GM21515 (cell line): ENCODE measurements around the gene EYA2.

Experiments
- ATAC-seq: cut with Tn5 transposase; IDR thresholded peaks from one replicate; pipeline ENCODE4 v1.9.1; 2021; ENCODE audit not compliant: unreplicated experiment

Gene EYA2

DNA sequence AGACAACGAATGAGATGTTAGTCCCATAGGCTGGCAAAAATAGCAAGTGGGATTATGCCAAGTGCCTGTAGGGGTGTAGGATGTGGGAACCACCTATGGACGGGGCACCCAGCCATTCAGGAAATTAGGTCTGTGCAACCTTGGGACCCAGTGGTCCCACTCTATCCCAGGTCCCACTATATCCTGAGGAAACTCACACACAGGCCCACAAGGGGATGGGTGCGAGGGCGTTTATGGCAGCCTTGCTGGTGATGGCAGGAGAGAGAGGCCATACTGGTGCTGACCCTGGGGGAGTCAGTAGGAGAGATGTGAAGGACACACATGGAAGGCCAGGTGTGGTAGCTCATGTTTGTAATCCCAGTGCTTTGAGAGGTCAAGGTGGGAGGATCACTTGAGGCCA is 163.6 kb downstream of the EYA2 start:
- no peak for ATAC-seq

DNA sequence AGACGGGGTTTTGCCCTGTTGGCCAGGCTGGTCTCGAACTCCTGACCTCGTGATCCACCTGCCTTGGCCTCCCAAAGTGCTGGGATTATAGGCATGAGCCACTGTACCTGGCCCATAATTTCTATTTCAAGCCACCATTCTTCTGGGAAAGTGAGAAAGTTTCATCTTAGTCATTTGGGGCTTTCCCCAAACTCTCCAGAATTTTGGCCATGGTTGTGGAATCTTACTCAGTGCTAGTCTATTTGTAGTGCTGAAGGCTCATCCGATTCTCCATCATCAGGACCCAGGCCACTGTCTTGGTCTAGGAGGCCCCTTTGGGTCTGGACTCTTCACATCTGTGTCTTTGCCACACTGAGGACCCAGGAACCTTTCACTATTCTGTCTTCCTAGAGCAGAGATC is 164.9 kb downstream of the EYA2 start:
- no peak for ATAC-seq

DNA sequence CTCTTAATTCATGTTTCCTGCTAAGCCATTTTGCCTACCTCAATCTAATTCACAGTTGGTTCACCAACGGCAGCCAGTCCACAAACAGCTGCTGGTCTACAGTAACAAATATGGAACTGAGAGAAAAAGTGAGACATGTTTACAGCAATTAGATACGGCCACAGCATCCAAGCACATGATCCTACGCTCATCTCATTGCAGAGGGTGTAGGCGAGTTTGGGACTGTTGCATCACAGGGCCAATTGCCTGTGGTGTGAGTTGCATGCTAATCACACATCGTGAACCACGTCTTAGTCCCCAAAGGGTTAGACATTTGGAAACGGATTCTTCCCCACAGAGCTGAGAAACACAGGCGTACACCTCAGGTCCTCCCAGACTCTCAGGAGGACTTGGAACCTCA is 166.9 kb downstream of the EYA2 start:
- ATAC-seq, result no peak

DNA sequence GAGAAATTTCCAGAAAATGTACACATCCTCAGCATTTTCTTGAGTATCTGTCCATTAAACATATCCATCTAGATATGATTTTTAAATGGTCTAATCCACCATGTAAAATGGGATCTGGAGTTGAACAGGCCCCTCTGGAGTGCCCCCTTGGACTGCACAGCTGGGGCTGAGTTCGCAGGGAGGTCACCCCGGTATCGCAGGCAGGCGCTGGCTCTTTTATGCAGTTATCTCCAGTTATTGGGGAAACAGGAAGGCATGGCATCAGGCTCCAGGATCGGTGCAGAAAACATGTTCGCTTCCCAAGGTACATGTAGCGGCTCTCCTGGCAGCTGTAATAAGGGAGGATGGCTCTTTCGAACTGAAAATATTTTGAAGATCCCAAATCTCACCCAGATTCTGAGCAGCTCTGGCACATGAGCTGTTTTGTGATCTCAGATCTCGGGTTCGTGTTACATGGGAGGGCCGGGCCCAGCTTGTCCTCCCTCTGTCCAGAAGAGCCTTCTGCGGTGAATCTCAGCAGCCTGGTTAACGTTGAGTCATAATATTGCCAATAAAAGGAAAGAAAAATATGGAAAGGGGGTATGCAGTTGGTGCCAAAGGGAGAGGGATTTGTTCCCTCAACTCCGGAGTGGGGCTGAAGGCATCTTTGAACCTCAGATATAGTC is 167.7 kb downstream of the EYA2 start:
- no peak for ATAC-seq

DNA sequence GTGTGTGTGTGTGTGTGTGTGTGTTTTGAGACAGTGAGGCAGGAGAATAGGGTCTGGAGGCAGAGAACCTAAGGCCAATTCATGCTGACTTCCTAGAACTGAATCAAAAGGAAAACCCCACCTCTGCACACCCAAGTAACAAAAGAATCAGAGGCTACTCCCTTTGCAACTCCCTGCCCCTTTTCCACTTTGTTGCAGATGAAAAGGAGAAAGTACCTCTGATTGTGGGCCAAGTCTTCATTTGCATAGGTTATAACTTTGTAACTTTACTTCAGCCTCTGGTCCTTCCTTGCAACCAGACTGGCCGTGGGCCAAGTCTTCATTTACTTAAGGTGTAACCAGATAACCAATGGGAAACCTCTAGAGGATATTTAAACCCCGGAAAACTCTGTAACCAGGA is 168.8 kb downstream of the EYA2 start:
- ATAC-seq, result no peak

DNA sequence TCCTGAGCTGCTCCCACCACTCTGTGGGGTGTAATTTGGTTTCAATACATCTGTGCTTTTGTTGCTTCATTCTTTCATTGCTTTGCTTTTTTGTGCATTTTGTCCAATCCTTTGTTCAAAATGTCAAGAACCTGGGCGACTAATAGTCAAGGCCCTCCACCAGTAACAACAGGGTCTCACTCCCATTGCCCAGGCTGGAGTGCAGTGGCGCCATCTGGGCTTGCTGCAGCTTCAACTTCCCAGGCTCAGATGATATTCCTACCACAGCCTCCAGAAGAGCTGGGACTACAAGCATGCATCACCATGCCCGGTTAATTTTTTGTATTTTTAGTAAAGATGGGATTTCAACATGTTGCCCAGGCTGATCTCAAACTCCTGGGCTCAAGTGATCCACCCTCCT is 169.2 kb downstream of the EYA2 start:
- no peak for ATAC-seq

DNA sequence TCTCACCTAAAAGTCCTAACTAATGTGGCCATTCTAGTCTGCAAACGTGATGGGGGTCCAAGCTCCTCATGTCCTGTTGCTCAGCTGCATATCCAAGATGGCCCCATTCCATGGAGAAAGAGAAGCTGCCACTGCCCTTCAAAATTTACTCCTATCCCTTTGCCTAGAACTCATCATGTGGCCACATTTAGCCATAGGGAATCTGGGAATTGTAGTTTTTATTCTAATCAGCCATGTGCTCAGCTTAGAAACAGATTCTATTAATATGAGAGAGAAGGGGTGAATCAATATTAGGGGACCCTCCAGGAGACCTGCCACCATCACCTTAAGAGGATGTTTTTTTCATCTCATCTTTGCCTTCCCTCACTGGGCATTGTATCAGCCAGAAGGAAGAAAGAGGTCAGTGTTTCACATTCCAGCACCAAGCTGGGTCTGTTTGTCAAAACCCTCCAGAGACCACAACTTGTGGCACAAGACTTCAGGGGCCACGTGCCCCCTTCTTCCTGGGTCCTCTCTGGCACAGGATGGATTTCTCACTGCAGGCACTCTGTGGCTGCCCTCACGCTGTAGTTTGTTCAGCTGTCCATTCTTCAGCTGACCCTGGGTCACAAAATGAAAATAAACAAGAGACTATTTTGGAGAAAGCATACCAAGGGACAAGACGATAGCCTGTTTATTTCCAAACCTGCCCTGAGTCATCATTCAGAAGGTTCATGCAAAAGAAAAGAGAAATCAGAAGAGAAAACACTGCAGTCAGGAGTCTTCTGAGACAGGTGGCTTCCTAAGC is 172.0 kb downstream of the EYA2 start:
- ATAC-seq, result no peak

DNA sequence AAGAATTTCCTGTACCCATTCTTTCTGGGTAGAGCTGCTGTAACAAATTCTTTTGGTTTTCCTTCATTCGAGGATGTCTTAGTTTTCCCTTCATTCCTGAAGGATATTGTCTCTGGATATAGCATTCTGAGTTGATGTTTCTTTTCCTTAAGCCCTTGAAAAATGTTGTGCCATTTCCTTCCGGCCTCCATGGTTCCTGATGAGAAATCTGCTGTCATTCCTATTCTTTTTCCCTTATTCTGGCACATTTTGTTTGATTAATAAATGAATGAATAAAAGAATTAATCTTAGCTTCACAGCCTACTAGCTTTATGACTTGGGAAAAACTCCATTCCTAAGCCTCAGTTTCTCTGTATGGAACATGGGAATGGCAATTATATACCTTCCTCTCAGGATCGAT is 173.1 kb downstream of the EYA2 start:
- ATAC-seq, result no peak

DNA sequence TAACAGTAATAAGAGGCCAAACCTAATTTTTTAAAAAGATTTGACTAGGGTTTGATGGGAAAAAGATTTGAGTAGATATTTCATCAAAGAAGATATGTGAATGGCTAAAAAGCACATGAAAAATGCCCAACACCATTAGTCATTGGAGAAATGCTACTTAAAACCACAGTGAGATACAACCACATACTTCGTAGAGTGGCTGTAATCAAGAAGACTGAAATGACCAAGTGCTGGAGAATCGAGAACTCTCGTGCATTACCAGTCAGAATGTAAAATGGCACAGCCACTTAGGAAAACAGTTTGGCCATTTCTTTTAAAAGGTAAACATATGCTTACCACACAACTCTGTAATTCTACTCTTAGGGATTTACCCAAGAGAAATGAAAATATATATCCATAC is 175.5 kb downstream of the EYA2 start:
- no peak for ATAC-seq

DNA sequence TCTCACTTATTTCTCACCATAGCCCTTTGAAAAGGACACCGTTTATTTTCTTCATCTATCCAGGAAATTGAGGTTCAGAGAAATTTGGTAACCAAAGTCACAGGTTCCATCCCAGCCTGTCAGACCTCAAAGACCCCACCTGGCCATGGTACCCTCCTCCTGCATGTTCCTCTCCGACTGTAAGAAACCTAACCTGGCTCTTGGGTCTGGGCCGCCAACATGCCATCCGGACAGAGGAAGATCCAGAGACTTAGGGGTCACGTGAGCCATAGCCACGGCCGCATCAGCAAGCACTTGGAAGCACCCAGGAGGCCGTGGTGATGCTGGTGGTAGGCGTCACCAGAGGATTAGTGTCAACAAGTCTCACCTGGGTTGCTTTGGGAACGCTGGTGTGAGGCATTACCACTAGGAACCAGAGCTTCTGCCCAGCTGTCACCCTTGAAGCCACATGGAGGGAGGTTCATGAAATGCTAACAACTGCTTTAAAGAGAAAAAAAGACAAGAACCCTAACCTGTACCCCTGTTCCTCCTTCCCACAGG is 177.1 kb downstream of the EYA2 start:
- ATAC-seq, result no peak

DNA sequence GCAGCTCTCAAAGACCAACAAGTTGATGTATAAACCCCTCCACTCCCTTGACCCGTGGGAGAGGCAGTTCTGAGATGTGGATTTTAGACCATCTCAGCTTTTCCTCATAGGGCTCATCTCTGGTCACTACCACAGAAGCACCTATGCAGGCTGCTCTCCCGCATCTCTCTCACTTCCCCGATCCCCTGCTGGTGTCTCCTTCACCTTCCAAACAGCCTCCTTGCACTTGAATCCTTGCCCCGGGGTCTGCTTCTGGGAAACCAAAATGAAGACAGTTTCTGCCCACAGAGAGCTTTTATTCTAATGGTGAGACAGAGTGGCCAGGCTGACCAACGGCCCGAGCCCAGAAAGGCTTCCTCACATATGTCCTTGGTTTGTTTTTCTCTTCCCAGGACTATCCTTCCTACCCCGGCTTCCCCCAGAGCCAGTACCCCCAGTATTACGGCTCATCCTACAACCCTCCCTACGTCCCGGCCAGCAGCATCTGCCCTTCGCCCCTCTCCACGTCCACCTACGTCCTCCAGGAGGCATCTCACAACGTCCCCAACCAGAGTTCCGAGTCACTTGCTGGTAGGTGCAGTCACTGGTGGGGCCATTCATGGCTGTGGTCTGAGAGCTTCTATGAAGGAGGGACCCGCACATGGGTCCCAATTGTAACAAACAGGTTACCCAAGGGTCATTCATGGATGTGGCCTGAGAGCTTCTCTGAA is 179.3 kb downstream of the EYA2 start:
- ATAC-seq, result no peak

DNA sequence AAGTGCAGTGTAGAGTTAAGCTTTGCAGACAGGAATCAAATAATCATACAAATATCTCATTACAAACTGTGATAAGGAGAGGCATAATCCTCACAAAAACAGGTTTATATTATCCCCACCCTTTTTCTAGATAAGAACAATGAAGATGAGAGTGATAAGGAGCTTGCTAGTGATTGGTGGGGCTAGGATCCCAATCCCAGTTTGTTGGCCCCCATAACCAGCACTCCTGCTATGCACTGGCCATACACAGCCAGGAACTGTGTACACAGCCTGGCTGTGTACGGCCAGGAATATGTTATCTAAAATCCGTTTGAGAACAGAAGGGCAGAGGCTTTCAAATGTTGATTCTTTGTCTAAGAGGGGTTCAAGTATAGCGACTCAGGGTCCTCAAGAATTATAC is 180.6 kb downstream of the EYA2 start:
- ATAC-seq, result no peak

DNA sequence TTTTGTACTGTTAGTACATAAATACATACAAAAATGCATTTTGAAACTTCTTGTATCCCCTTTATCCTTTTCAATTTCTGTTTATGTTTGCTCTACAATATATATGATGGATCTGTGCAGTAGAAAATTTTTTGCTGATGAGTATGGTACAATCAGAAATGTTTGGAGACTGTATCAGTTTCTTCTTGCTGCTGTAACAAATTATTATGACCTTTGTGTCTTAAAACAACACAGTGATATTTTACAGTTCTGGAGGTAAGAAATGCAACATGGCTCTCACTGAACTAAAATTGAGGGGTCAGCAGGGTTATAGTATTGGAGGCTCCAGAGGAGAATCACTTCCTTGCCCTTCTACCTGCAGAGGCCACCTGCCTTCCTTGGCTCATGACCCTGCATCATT is 184.4 kb downstream of the EYA2 start:
- no peak for ATAC-seq

DNA sequence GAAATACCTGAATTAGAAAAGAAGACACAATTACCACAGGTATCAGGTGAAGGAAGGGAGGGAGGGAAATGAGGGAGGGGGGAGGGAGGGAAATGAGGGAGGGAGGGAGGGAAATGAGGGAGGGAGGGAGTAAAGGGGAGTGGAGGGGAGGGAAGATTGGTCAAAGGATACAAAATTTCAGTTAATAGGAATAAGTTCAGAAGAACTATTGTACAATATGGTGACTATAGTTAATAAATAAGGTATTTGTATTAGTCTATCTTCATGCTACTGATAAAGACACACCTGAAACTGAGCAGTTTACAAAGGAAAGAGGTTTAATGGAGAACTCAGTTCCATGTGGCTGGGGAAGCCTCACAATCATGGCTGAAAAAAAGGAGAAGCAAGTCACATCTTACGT is 185.7 kb downstream of the EYA2 start:
- ATAC-seq, result no peak

DNA sequence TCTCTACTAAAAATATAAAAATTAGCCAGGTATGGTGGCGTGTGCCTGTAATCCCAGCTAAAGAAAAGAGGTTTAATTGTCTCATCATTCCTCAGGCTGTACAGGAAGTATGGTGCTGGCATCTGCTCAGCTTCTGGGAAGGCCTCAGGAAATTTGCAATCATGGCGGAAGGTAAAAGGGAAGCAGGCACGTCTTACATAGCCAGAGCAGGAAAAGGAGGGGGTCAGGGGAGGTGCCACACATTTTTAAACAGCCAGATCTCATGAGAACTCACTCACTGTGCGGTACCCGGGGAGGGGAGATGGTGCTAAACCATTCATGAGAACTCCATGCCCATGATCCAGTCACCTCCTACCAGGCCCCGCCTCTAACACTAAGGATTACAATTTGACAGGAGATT is 191.7 kb downstream of the EYA2 start:
- ATAC-seq, result no peak

DNA sequence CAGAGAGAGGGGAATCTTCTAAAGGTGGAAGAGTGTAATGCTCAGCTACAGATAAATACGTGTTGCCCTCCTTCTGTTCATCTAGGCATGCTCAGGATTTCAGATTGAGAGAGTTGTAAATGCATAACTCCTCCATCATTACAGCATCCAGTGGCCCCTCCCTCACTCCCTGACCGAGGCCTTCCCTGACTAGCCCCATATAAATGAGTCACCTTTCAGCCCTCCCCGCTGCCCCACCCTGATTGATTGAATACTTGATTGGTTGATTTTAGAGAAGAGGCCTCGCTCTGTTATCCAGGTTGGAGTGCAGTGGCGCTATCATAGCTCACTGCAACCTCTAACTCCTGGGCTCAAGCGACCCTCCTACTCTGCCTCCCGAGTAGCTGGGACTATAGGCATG is 193.7 kb downstream of the EYA2 start:
- ATAC-seq, result no peak

DNA sequence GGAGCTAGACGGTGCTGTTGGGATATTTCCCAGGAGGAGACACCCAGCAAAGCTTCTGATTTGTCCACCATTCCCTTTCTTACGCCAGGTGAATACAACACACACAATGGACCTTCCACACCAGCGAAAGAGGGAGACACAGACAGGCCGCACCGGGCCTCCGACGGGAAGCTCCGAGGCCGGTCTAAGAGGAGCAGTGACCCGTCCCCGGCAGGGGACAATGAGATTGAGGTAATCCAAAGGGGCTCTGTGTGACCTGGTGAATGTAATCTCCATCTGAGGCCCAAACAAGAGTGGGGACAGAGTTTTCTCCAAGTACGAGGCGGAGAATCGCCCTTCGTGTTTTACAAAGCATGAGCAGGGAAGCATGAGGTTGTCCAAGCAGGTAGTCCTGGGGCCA is 194.5 kb downstream of the EYA2 start:
- no peak for ATAC-seq

DNA sequence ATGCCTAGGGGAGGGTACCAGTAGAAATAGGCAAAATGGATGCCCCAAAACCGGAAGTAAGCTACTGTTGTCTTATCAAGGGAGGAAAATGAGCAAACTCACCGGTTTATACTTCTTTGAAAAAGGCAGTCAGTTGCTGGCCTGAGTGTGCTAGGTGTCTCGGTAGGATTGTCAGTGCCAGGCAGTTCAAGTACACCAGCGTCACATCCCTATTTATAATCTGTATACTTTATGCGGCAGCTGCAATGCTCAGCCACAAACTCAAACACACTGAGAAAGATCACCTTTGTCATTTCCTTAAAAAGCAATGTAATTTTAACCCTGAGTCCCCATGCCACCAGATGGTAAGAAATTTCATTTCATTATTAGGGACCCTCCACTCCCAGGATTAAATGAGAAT is 196.2 kb downstream of the EYA2 start:
- no peak for ATAC-seq

DNA sequence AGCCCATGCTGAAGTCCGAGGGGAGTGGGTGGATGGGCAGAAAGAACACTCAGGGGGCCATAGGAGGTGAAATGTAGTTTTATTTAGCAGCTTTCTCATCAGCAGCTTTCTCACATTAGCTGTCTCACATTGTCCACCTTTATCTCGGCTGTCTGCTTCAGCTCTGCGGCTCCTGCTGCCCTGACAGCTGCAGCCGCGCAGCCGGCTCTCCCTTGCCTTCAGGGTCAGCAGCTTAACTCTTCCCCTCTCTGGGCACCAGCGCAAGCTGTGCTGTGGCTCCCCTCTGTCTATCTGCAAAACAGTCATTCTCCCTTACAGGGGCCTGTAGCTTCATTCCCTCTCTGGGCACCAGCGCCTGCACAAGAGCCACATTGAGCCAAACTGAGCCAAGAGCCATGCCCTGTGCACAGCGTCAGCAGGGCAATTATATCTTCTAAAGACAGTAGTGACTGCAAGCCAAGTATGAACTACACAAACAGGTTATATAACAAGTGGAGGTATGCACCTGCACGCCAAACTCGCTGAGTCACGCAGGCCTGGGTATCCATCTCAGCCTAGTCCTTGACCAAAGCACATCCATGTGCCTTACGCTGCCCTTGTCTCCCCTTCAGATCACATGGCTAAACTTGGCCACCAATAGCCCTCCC is 198.8 kb downstream of the EYA2 start:
- ATAC-seq, result no peak

DNA sequence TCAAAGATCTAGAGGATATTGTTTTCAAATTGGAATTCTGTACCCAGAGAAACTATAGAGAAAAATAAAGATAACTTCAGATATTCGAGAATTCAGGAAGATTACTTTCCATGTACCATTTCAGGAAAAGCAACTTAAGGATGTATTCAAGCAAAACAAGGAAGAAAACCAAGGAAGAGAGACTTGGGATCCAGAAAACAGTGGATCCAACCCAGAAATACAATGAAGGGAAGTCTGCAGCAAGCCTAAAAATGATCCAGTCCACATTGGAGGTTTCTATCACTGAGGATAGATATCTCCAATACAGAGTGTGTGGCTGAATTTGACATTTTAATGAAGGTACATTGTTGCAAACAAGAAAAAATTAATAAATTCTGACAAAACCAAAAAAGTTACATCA is 201.0 kb downstream of the EYA2 start:
- ATAC-seq, result no peak
